NCI-H187 (cell line): Measurements from ENCODE around the gene PDE9A.
"Not testable (repeated sequence)": the region's sequence is repeated elsewhere in the genome, so short reads cannot be mapped to it uniquely, and the experiment has no call there.

Experiments
- DNase-seq, 2 experiments: peaks; one replicate each; lab custom pipeline; 2025; lab: John Stamatoyannopoulos, UW

The PDE9A gene

GRCh38 chr21:42708107-42708506 is 54.7 kb downstream of the PDE9A start:
- DNase-seq: no peak

DNA sequence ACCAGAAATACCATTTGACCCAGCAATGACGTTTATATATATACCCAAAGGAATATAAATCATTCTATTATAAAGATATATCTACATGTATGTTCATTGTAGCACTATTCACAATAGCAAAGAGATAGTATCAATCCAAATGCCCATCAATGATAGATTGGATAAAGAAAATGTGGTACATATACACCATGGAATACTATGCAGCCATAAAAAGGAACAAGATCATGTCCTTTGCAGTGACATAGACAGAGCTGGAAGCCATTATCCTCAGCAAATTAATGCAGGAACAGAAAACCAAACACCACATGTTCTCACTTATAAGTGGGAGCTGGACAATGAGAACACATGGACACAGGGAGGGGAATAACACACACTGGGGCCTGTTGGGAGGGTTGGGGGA is 55.5 kb downstream of the PDE9A start:
- not testable (repeated sequence) for DNase-seq

GRCh38 chr21:42711667-42712066 is 58.2 kb downstream of the PDE9A start:
- DNase-seq: no peak

DNA sequence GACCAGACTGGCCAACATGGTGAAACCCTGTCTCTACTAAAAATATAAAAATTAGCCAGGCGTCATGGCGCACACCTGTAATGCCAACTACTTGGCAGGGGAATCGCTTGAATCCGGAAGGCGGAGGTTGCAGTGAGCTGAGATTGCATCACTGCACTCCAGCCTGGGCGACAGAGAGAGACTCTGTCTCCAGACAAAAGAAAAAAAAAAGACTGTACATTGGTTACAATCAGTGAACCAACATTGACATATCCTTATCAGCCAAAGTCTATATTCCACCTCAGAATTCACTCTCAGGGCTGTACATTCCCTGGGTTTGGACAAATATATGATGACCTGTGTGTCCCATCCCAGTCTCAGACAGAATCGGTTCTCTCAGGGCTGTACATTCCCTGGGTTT is 62.0 kb downstream of the PDE9A start:
- DNase-seq: not testable (repeated sequence)

DNA sequence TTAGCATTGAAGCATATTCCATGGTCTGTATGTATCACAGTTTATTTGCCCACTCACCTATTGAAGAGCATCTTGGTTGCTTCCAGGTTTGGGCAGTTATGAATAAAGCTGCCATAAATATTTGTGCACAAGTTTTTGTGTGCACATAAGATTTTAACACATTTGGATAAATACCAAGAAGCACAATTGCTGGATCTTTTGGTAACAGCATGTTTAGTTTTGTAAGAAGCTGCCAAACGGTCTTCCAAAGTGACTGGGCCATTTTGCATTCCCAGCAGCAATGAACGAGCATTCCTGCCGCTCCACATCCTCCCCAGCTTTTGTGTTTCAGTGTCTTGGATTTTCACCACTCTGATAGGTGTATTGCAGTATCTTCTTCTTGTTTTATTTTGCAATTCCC is 62.7 kb downstream of the PDE9A start:
- DNase-seq: no peak

- DNase-seq: not testable (repeated sequence)
Observed at GRCh38 chr21:42720484-42720883, 67.1 kb downstream of the PDE9A start.

GRCh38 chr21:42721341-42721824 is 68.0 kb downstream of the PDE9A start:
- no peak for DNase-seq

- DNase-seq: no peak
Observed at GRCh38 chr21:42722153-42722552, 68.7 kb downstream of the PDE9A start.

DNA sequence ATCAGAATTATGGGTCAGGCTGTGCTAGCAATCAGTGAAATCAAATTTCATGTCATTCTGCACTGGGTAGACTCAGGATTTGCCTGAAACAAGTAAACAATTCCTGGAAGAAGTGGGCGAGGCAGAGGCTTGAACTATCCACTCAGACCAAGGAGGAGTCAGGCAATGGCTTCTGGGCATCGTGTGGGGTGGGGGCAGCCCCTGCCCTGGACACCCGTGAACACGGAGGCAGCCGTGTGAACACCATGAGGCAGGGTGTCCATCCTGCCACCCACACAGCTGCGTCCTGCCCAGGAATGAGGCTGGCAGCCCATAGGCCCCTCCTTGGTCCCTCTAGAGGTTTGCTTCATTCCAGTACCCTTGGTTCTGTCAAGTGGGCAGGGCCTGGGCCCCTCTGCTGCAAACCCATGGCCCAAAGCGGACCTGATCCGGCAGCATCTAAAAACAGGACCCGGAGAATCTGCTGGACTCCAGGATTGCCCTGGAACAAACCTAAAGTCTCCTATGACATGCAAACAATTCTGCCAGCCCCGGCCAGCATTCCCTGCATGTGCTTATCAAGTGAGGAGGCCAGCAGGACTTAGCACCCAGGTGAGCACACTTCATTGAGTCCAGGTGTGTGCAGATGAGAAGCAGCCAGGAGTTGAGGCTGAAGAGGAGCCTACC is 69.5 kb downstream of the PDE9A start:
- DNase-seq: no peak

DNA sequence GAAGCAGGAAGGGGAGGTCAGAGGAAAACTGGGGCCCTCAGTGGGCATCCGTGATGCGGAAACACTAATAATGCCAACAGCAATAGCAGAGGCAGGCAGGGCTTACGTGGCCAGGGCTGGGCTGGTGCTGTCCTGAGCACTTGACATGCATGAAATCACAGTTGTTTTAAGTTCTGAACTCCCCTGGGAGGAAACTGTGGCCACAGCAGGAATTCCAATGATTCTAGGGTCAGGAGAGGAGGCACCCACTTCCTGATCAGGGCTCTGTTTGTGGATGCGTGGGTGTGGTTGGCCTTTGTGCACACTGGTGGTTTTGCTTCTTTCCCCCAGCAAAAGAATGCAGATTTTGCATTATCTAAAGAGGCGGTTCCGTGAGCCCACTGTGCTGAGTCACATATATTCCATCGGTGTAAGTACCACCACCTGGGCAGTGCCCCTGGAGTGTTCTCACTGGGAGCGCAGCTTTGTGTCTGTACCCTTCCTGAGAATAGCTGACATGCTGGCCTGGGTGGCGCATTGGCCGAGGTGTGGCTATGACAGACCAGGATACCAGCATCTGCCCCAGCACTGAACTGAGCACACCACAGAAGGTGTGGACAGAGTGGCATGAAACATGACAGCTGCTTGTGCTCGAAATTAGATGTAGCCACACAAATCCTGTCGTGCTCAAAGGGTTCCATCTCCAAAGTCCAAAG is 71.0 kb downstream of the PDE9A start:
- DNase-seq: no peak

GRCh38 chr21:42725416-42725930 is 72.1 kb downstream of the PDE9A start:
- no peak for DNase-seq

- no peak for DNase-seq
Observed at GRCh38 chr21:42731264-42732032, 78.0 kb downstream of the PDE9A start.

DNA sequence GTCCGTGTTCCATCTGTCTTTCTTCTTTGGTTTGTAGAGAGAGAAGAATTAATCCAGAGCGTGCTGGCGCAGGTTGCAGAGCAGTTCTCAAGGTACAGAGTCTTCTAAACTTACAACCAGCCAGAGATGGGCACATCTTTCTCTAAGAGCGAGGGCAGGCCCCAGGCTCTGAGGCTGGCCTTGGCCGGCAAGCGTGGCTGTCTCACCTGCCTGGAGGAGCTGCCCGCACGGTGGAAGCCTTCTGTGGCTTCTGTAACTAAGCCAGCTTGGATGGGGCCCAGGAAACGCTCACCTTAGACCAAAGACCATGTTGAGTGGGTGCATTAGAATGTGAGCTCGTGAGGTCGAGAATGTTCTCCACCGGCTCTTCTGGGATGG is 78.6 kb downstream of the PDE9A start:
- DNase-seq: no peak

DNA sequence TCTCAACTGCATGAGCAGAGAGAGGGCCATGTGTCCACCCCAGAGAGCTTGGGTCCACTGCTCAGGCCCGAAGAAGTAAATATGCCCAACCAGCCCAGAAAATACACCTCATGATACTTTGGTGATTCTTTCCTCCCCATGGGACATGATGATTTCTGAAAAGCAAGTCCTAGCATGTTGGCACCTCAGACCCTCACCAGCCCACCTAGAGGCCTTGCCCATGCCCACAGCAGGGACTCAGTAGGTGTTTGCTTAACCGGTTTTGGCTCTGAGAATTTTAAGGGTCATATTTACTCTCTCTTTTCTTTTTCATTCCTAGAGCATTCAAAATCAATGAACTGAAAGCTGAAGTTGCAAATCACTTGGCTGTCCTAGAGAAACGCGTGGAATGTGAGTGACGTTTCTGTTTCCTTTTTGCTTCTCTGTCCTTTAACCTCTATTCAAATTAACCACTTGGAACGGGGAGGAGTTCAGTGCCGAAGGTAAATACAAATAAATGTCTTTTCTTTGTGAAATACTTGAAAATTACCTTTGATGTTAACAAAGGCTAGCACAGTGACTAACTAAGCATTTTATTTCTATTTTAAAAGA is 79.7 kb downstream of the PDE9A start:
- DNase-seq: no peak

- no peak for DNase-seq
Observed at GRCh38 chr21:42733874-42734273, 80.5 kb downstream of the PDE9A start.

DNA sequence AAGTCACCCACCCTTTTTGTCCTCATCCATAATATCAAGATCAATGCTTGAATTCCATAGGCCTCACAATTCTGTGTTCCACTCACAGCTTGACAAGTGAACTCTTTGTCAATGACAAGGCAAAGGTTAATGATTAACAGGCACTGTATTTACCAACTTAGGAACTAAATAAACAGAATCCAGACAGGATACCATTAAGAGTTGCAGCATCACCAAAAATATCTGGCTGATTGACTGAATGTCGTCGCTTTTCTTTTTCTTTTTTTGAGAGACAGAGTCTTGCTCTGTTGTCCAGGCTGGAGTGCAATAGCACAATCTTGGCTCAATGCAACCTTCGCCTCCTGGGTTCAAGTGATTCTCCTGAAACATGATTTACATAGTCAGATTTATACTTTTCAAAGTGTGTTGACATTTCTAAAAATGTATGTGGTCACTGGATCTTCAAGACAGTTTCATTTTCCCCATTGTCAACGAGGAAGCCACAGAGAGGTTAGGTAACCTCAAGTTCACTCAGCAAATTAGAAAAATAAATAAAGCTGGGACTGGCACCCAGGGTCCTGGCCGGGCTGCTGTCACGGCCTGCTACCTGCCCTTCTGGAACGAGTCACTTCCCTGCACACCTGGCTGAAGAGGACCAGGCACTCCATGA is 81.0 kb downstream of the PDE9A start:
- no peak for DNase-seq

DNA sequence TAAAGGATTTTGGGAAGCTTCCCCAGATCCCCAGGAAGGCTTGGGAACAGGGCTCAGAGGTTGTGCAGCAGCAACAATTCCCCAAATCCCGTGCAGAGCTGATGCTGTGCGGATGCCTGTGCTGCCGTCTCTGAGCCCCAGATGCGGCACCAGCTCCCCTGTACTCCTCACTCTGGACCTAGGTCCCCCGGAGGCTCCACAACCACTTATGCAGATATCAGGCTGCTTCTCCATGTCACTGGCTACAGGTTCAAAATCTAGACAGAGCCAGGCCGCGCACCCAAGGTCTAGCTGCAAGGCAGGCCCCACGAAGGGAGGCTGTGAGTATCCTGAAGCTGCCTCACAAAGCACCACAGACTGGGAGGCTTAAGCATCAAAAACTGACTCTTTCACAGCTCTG is 81.6 kb downstream of the PDE9A start:
- DNase-seq: no peak

DNA sequence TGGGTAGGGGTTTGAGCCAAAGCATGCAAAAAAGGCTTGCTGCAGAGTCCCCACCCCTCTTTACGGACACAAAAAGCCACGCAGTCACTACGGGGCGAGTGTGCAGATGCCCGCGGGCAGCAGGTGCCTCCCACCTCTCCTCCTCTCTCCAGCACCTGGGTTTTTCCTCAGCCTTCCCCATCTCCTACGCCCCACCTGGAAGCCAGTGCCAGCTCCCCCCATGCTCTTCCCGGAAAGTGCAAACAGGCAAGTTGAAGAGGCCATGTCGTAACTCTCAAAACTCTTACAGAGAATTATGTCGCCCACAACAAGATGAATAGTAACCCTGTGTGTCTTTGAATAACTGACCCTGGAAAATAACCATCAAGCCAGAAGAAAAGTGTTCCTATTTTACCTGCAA is 82.5 kb downstream of the PDE9A start:
- DNase-seq: no peak

DNA sequence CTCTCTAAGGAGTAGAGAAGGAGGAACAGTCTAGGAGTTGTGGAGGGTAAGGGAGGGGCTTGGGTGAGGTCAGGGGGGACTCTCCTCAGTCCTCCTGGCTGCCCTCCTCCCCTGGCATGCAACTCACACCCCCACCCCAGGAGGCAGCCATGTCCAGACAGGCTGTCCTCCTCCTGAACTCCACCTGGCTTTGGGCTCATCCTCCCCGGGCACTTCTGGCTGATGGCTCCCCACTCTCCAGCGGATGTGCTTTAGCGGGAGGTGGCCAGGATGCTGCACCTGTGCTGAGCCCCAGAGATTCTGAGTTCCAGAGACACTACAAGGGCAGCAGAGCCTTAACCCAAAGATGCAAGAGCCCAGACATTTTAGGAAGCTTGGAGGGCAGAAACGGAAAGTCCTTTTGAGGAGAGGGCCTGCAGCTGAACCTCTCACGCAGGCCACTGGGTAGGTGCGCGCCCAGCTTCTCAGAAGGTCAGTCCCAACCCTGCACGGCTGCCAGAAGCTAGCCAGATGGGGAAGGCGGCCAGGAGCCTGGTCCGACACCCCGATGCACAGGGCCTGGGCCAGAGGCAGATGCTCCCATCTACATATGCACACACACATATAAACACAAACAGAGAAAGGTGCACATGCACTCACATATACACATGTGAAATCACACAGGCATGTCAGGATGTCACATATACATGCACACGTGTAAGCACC is 83.4 kb downstream of the PDE9A start:
- DNase-seq: no peak

DNA sequence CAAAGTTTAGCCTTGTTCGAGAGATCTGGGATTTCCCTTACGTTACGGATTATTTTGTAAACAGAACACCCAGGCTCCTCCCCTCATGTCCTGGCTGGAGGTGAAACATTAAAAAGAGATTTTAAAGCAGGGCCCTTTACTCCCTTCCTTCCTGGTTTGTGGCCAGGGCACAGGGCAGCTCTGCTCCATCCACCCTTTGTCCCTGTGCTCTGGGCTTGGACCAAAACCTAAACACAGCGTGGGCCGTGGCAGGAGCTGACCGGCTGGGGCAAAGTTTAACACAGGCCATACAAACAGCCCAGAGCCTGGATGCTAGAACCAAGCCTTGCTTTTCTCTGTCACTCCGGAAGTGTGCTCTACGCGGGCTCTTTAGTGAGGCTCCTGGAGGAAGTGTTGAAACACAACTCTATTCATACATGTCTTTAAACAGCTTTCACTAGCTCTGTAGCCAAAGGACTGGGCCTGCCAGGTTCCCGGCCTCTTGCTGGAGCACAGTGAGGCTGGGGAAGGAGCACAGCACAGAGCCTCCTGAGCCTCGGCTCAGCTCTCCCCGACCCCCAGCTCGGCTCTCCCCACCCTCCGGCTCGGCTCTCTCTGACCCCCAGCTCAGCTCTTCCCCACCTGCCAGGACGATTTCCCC is 84.7 kb downstream of the PDE9A start:
- no peak for DNase-seq
